Muscle of back (tissue), 13 donors: ENCODE results near the gene SELENOT. TPM values are rescaled to one million over a fixed set of nuclear protein-coding genes. Genes with fewer than 3 reads are reported as not detected.
"Not testable (repeated sequence)": the region's sequence is repeated elsewhere in the genome, so short reads cannot be mapped to it uniquely, and the experiment has no call there.

Experiments
- DNase-seq, 3 donors: peaks; one replicate each; pipeline versions ENCODE4 v3.0.0 to v3.0.0-alpha.2; 2013
- long read RNA-seq, 9 donors: transcript quantifications; one replicate each; lab custom pipeline, GENCODE V29; 2026
- polyA plus RNA-seq, 10 donors: library from polyadenylated mRNA; unstranded; fragments of 120-200 nt; gene quantifications; one replicate each; pipeline ENCODE4 v1.2.1, GENCODE V29; 2013; ENCODE audit not compliant: insufficient read length in 10 of 10

The SELENOT gene, protein sequence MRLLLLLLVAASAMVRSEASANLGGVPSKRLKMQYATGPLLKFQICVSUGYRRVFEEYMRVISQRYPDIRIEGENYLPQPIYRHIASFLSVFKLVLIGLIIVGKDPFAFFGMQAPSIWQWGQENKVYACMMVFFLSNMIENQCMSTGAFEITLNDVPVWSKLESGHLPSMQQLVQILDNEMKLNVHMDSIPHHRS
- polyA plus RNA-seq = 10 to 100 TPM; 48.6 to 62.6 (median 54.6) TPM
- long read RNA-seq, donor 1, transcript SELENOT-202 (6 exons, 3,469 nt) = major isoform, 14 of 15 reads
- long read RNA-seq, donor 1, partial matches to known transcripts = 0 of 15 reads
- long read RNA-seq, donor 1, other reads (novel, unspliced or antisense) = 0 of 15 reads
- long read RNA-seq, donor 2, transcript SELENOT-202 (6 exons, 3,469 nt) = major isoform, 21 of 35 reads
- long read RNA-seq, donor 2, partial matches to known transcripts = 11 of 35 reads
- long read RNA-seq, donor 2, other reads (novel, unspliced or antisense) = 0 of 35 reads
- long read RNA-seq, donor 3 = 0 reads
- long read RNA-seq, donor 4, transcript SELENOT-202 (6 exons, 3,469 nt) = major isoform, 10 of 11 reads
- long read RNA-seq, donor 4, partial matches to known transcripts = 0 of 11 reads
- long read RNA-seq, donor 4, other reads (novel, unspliced or antisense) = 0 of 11 reads
- long read RNA-seq, donor 5, transcript SELENOT-202 (6 exons, 3,469 nt) = major isoform, 41 of 50 reads
- long read RNA-seq, donor 5, partial matches to known transcripts = 6 of 50 reads
- long read RNA-seq, donor 5, other reads (novel, unspliced or antisense) = 0 of 50 reads
- long read RNA-seq, donor 6, transcript SELENOT-202 (6 exons, 3,469 nt) = major isoform, 25 of 28 reads
- long read RNA-seq, donor 6, partial matches to known transcripts = 0 of 28 reads
- long read RNA-seq, donor 6, other reads (novel, unspliced or antisense) = 0 of 28 reads
- long read RNA-seq, donor 7, transcript SELENOT-202 (6 exons, 3,469 nt) = major isoform, 21 of 22 reads
- long read RNA-seq, donor 7, partial matches to known transcripts = 0 of 22 reads
- long read RNA-seq, donor 7, other reads (novel, unspliced or antisense) = 0 of 22 reads
- long read RNA-seq, donor 8, transcript SELENOT-202 (6 exons, 3,469 nt) = major isoform, 20 of 21 reads
- long read RNA-seq, donor 8, partial matches to known transcripts = 0 of 21 reads
- long read RNA-seq, donor 8, other reads (novel, unspliced or antisense) = 0 of 21 reads
- long read RNA-seq, donor 9, transcript SELENOT-202 (6 exons, 3,469 nt) = major isoform, 5 of 5 reads
- long read RNA-seq, donor 9, partial matches to known transcripts = 0 of 5 reads
- long read RNA-seq, donor 9, other reads (novel, unspliced or antisense) = 0 of 5 reads

DNA sequence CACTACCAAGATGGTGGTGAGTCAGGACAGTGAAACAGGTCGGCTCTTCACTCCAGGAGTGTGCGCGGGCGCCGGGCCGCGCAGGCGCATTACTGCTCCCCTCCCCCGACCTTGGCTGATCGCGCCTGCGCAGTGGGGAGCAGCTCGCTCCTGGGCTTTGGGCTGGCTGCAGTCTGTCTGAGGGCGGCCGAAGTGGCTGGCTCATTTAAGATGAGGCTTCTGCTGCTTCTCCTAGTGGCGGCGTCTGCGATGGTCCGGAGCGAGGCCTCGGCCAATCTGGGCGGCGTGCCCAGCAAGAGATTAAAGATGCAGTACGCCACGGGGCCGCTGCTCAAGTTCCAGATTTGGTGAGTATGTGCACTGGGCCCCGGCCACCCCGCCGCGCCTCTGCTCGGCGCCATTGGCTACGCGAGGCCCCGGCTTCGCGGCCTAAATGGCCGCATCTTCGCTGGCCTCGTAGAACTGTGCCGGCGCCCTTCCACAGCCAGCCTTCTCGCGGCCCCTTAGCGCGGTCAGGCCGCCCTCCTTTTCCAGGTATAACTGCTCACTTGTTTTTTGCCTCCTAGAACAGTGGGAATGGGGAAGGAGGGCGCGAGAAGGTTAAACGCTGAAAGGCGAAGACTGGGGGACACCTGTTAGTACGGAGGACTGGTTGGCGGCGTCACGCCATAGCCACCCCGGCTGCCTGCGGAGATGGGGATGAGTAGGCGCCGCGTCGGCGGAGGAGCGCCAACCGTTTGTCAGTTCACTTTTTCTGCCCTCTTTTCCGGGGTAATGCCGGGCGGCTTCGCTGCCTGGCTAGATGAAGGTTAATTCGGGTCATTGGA is at the start of gene SELENOT:
Gene SELENOT (plus strand): TSS at position 169 of the 827 bp plus-strand sequence. CDS start 42 bp downstream, at position 211.
- DNase-seq = peak; percentile 97 to 99 (median 99)

DNA sequence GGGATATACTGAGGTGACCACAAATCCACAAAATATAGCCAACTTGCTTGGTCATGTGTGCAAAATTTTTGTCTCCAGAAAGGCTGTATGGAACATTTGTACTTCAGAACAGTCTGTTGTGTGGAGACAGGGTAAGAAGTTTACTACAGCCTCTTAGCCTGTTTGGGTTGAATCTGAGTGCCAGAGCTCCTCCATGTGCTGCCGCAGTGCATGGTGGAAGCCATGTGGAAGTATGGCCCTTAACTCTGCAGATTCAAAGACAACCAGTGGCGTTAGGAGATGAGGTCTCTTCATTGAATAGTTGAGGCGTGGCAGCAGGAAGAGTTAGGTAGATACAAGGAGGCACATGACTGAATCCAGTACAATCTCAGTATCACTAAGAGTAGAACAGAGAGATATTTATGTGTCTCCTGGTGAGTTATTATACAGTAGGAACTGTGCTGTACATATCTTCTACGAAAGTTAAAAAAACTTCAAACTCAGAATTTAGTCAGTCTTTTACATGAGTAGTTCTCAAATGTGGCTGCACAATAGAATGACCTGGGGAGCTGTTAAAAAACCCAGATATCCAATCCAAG is 47.2 kb upstream of the SELENOT start:
- DNase-seq = no peak

DNA sequence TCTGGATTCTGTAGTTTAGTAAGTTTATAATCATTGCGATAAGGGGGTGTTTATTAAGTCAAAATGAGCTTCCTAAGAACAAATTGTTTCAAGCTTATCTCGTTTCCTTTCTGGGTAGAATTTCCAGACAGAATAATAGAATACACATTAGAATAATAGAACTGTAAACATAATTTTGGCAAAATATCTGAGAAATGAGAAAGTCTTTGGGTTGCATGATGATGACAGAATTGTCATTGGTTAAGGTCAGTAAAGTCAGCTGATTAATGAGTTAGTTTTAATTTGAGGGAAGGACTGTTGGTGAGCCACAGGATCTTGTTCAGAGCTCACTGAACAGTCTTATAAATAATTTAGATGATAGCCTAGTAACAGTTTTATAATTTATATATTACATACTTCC is 46.3 kb upstream of the SELENOT start:
- DNase-seq = no peak

DNA sequence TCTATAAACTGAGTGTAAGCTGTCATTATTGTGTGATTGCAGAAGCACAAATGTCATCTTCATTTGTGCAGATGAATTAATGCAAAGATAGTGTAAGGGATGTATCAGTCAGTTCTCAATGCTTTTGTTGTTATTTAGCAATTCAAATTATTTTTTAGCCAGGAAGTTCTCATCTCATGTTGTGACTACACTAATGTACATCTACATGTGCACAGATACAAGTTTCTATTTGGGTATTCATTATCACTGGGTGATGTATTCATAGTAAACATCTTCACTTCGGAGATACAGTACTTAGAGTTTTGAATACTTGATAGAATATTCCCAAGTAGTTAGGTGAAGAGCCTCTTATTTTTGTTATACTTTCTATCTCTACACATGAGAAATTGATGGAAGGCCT is 45.4 kb upstream of the SELENOT start:
- no peak for DNase-seq

DNA sequence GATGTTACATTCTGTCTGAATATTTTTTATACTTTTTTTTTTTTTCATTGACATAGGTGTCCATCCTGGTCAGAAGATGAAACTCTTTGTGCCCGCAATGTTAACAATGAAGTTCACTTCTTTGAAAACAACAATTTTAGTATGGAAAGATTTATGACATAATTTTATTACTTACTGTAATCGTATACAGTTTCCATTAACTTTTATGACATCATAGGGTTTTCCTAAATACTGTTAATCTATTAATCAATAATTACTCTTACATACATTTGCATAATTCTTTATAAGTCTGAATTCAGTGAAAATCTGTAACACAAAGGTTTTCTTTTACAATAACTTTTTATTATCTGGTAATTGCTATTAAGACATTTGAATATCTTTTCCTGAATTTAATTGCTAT is 38.9 kb upstream of the SELENOT start:
- no peak for DNase-seq

DNA sequence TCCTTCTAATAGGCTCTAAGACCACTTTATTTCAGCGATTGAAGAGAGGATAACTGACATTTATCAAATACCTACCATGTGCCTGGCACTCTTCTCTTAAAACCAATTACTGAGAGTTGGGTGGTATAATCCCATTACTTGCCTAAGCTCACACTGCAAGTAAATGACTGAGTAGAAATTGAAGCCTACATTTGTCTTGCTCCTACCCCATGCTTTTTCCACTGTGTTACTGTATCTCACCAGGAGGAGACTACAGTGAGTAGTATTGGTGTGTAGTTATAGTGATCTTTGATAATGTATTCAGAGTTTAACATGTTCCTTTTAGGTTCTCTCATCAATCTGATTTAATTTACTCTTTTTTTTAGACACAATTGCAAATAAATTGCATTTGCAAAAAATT is 35.8 kb upstream of the SELENOT start:
- no peak for DNase-seq

DNA sequence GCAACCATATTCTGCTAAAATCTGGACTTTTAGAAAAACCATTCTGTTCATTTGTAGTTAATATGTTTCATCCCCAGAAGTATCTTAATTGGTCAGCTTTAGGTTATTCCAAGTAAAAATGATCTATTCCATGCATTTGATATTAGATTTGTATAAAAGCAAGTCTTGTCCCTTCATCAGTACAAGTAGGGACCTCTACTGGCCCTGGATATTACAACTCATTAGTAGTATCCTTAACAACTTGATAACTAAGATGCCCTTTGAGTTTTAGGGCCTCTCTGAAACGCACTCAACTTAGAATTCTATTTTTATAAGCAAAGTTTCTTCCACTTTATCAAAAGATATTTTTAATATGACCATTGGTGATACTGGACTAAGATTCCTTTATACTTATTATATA is 25.3 kb upstream of the SELENOT start:
- no peak for DNase-seq

DNA sequence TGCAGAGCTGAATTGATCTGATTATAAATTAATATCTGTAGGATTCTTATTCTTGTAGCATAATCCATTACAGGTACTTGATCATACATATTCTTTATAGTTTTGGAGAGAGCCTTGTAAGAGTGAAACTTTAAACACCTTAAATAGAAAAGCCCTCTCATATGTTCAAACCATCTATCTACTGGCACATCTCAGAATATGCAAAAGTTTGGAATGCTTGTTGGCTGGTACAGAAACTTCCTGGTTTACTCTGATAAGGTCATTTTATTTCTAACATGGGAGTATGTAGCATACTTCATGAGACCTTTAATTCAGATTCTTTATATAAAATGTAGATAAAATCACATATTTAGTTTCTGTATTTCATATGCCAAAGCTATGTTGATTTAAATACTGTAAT is 21.9 kb upstream of the SELENOT start:
- DNase-seq = no peak

DNA sequence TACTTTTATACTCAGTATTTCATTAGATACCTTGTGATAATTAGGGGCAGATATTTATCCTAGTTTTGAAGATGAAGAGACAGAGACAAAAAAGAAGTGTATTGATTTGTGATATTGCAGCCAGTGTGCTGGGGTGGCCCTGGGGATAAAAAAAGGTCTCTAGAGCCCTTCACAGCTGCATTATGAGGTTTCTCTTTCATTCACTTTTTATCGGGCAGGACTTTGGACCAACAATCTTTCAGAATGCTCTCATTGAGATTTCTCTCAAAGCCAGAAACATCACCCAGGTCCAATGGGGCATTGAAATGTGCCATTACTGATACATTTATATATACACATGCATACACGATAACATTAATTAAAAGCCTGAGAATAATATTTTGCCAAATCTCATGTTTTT is 20.5 kb upstream of the SELENOT start:
- no peak for DNase-seq

DNA sequence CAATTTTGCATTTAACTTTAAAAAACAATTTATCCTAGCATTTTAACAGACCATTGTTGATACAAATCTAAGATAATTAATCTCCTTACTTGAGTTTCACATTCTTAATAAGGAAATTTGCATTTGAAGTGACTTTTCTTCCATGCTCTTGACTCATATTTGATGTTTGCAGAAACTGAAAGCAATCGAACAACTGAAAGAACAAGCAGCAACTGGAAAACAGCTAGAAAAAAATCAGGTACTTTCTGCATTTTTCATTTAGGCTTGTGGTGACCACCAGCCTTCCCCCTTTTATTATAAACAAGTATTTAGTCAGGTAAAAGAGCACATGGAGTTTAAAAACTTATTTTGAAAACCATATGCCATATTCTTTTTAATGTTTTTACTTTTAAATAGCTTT is 20.1 kb upstream of the SELENOT start:
- DNase-seq = no peak

DNA sequence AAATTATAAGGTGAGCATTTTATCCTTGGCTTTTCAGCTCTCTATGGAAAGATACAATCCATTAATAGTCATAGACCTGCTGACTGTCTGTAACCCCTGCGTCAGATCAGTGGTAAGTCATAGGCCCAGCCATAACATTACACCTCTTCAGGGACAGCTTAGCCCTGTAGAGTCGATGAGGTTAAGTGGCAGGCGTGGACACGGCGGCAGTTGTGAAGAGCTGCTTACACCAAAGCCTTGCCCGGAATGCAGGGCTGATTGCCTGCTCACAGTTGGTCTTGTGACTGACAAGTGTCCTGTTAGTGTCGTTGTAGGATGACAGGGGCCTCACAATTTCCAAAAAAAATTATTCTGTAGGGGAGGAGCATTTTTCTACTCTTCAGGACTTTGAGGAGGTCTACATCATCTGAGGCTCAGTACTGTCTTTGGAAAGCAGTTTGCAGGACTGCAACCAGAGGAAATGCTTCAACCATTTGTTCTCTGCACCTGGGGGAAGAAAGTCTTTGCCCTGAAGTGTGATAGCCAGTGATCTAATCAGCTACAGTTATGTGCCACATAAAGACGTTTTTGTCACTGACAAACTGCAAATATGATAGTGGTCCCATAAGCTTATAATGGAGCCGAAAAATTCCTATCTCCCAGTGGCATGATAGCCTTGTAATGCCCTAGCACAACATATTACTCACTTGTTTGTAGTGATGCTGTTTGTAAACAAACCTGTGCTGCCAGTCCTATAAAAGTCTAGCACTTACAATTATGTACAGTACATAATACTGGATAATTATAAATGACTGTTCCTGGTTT is 14.9 kb upstream of the SELENOT start:
- peak in 1 of 3 donors; percentile 2 for DNase-seq

DNA sequence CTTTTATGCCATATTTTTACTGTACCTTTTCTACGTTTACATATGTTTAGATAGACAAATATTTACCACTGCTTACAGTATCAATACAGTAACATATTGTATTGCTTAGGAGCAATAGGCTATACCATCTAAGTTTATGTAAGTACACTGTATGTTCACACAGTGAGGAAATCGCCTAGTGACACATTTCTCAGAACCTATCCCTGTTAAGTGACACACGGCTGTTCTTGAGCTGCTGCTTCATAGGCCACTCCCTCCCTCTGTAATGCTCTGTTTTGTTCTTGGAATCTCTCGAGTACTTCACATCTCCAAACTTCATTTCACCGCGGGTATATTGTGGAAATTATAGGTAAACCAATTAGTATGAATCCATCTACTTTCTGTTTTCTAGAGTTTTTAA is 13.4 kb upstream of the SELENOT start:
- no peak for DNase-seq

DNA sequence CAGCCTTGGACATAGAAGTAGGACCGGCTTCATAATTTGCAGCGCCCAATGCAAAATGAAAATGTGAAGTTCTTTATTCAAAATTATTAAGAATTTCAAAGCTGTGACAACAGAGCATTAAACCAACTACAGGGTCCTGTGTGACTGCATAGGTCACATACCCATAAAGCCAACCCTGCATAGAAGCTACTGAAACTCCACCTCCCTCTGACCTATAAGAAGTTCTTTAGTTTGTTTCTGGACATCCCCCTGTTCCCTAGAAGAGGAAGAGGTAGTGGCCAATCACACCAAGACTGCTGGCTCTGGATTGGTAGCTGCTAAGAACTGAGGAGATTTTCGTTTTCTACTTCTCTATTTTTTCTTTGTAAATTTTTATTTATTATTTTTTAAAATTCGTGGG is 9.0 kb upstream of the SELENOT start:
- no peak for DNase-seq

DNA sequence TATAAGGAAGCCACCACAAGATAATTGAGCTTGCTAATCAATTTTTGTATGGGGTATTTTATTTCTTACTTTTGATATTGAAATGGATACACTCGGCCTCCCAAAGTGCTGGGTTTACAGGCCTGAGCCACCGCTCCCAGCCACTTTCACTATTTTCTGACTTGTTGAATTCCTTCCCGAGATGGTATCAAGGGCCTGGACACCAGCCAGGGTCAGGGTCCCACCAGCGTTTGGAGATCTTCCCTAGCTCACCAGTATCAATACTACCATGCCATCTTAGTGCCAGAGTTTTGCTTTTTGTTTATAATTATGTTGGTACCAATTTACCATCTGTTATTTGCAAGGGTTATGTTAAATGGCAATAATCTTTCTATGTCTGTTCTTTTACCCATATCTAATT is 5.5 kb upstream of the SELENOT start:
- no peak for DNase-seq

DNA sequence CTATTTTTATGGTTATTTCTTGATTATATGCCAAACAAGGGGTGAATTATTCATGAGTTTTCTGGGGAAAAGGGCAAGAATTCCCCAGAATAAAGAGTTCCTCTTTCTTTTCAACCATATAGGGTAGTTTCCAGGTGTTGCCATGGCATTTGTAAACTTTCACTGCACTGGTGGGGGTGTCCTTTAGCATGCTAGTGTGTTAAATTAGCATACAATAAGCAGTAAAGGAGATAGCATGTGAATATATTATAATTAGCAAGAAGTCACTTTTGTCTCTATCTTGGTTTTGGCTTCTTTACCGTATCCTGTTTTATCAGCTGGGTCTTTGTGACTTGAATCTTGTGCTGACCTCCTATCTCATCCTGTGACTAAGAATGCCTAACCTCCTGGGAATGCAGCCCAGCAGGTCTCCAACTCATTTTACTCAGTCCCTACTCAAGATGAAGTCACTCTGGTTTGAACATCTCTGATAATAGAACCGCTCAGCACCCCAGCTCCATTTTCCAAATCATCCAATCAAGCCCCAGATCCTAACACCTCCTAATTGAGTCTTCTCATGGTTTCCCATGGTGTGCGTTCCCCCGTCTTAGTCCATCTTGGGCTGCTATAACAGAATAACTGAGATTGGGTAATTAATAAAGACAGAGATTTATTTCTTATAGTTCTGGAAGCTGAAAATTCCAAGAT is 3.4 kb upstream of the SELENOT start:
- DNase-seq = peak in 1 of 3 donors; percentile 35

DNA sequence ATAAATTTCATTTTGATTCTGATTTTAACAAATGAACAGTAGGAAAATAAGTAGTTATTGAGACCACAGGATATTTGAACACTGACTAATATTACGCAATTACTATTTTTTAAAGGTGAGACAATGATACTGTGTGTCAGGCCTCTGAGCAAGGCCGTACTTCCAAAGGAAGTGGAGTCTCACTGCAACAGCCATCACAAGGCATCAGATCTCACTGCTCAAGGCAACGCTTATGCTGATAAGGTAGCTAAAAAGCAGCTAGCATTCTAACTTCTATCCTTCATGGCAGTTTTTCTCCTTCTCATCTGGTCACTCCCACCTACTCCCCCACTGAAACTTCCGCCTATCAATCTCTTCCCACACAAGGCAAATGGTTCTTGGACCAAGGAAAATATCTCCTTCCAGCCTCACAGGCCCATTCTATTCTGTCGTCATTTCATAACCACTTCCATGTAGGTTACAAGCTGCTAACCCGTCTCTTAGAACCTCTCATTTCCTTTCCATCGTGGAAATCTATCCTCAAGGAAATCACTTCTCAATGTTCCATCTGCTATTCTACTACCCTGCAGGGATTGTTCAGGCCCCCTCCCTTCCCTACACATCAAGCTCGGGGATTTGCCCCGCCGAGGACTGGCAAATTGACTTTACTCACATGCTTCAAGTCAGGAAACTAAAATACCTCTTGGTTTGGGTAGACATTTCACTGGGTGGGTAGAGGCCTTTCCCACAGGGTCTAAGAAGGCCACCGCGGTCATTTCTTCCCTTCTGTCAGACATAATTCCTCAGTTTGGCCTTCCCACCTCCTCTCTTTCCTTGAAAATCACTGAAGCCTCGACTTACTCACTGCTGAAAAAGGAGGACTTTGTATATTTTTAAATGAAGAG is 2.2 kb upstream of the SELENOT start:
- not testable (repeated sequence) for DNase-seq

DNA sequence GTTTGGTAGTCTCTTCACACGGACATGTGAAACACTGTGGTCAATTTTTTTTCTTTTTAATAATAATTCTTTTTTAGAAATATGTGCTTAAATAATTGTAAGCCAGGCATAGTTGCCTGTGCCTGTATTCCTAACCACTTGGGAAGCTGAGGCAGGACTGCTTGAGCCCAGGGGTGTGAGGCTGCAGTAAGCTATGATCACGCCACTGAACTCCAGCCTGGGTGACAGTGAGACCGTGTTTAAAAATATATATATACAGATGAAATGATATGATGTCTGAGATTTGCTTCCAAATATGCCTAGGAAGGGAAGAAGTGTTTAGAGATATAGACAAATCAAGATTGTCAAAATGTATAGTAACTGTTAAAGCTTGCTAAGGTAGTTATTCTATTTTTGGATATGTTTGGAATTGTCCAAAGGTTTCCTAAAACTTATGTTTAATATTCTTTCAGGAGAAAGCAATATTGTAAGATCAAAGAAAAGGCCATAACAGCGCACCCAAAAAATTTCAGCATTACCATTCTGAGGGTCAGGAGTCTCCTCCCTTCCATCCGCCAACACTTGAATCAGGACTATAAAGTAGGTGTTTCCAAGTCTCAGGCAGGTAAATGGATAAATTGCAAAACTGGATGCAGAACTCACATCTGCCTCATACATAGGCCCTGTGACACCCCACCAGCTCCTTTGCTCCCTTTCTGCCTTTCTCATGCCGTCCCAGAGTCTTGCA is 532 bp upstream of the SELENOT start:
- DNase-seq = peak in 1 of 3 donors; percentile 3
